ENCODE data around the gene NAA16. TPM values are rescaled to one million over a fixed set of nuclear protein-coding genes. Genes with fewer than 3 reads are reported as not detected.
A peak's percentile ranks its signal among the peaks of the same experiment; 100 is the strongest.

Gene NAA16
- total and polyA plus RNA-seq, 8 donors = 6.0 to 114 (median 22.6) TPM

- intact Hi-C loops (cut with DNase I; ENCODE audit: low total_unique reads) = no loop called here
- Histone ChIP-seq H3K9me3 (no peaks in the 10 kb centered on the region), H3K4me3 (peak overlapping the region; percentile 79 to 92 (median 86)), H3K27ac (peak overlapping the region in 1 of 5 donors; percentile 32), H3K4me1 (peaks cover 10 to 59% (median 40%) of the 10 kb centered on the region in 4 donors), H3K36me3 (no peaks in the 10 kb centered on the region), H3K27me3 (no peaks in the 10 kb centered on the region)
- no peak for DNase-seq
- 22 to 43% (median 35%) methylated on average over 5 of the region's 5 CpGs for WGBS, 5 donors
- TF ChIP-seq POLR2AphosphoS5 (IDR thresholded peaks at IDR 0.05) (no peak), EP300 (IDR thresholded peaks at IDR 0.05) (no peak)
Measured at GRCh38 chr13:41313117-41313516, 2.0 kb downstream of the NAA16 start.

GRCh38 chr13:41313659-41314197, 2.7 kb downstream of the NAA16 start:
- H3K4me3 ChIP-seq = peak overlapping the region in 2 of 4 donors; percentile 91 to 92
- no peaks in the 10 kb centered on the region for H3K9me3 ChIP-seq
- H3K27ac ChIP-seq = peak overlapping the region in 1 of 5 donors; percentile 32
- peaks cover 10 to 65% (median 43%) of the 10 kb centered on the region in 4 donors for H3K4me1 ChIP-seq
- 32 to 66% (median 54%) methylated on average over 6 of the region's 6 CpGs for WGBS, 5 donors
- TF ChIP-seq POLR2A (IDR thresholded peaks at IDR 0.05) (no peak), CTCF (IDR thresholded peaks at IDR 0.05) (no peak), EP300 (IDR thresholded peaks at IDR 0.05) (no peak), POLR2AphosphoS5 (IDR thresholded peaks at IDR 0.05) (no peak)
- no peaks in the 10 kb centered on the region for H3K36me3 ChIP-seq
- no peaks in the 10 kb centered on the region for H3K27me3 ChIP-seq
- intact Hi-C loops (cut with DNase I; ENCODE audit: low total_unique reads) = no loop called here
- DNase-seq = no peak

GRCh38 chr13:41315443-41316047, 4.5 kb downstream of the NAA16 start:
- Histone ChIP-seq H3K36me3 (peaks cover 0 to 3% (median 0%) of the 10 kb centered on the region in 4 donors), H3K9me3 (no peaks in the 10 kb centered on the region), H3K27ac (peak overlapping the region in 1 of 5 donors; percentile 38), H3K4me1 (peaks cover 10 to 70% (median 45%) of the 10 kb centered on the region in 4 donors), H3K27me3 (no peaks in the 10 kb centered on the region), H3K4me3 (no peak overlapping the region)
- WGBS, 5 donors = 83 to 94% (median 92%) methylated on average over 5 of the region's 5 CpGs
- no peak for TF ChIP-seq CTCF (IDR thresholded peaks at IDR 0.05)
- no peak for TF ChIP-seq EP300 (IDR thresholded peaks at IDR 0.05)
- TF ChIP-seq POLR2AphosphoS5 (IDR thresholded peaks at IDR 0.05) = no peak
- TF ChIP-seq POLR2A (IDR thresholded peaks at IDR 0.05) = no peak
- intact Hi-C loops (cut with DNase I; ENCODE audit: low total_unique reads) = no loop called here
- DNase-seq = no peak

- WGBS, 5 donors = 49 to 67% (median 54%) methylated on average over 1 of the region's 1 CpG
- Histone ChIP-seq H3K27ac (peak overlapping the region in 1 of 5 donors; percentile 31), H3K36me3 (peaks cover 0 to 13% (median 9%) of the 10 kb centered on the region in 4 donors), H3K9me3 (no peaks in the 10 kb centered on the region), H3K27me3 (no peaks in the 10 kb centered on the region), H3K4me3 (no peak overlapping the region), H3K4me1 (peaks cover 10 to 74% (median 43%) of the 10 kb centered on the region in 4 donors)
- intact Hi-C loops (cut with DNase I; ENCODE audit: low total_unique reads) = no loop called here
- DNase-seq = no peak
- no peak for TF ChIP-seq CTCF (IDR thresholded peaks at IDR 0.05)
- no peak for TF ChIP-seq POLR2A (IDR thresholded peaks at IDR 0.05)
- no peak for TF ChIP-seq EP300 (IDR thresholded peaks at IDR 0.05)
- TF ChIP-seq POLR2AphosphoS5 (IDR thresholded peaks at IDR 0.05) = no peak
Measured at GRCh38 chr13:41317243-41317642, 6.2 kb downstream of the NAA16 start.

- DNase-seq = no peak
- no peaks in the 10 kb centered on the region for H3K27me3 ChIP-seq
- no peaks in the 10 kb centered on the region for H3K9me3 ChIP-seq
- H3K36me3 ChIP-seq = peaks cover 0 to 62% (median 51%) of the 10 kb centered on the region in 4 donors
- no peak overlapping the region for H3K4me3 ChIP-seq
- WGBS, 5 donors = 48 to 66% (median 59%) methylated on average over 2 of the region's 2 CpGs
- no peak overlapping the region for H3K27ac ChIP-seq
- peaks cover 0 to 25% (median 11%) of the 10 kb centered on the region in 4 donors for H3K4me1 ChIP-seq
- intact Hi-C loops (cut with DNase I; ENCODE audit: low total_unique reads) = no loop called here
- TF ChIP-seq CTCF (IDR thresholded peaks at IDR 0.05) = no peak
- TF ChIP-seq POLR2A (IDR thresholded peaks at IDR 0.05) = no peak
- no peak for TF ChIP-seq POLR2AphosphoS5 (IDR thresholded peaks at IDR 0.05)
- no peak for TF ChIP-seq EP300 (IDR thresholded peaks at IDR 0.05)
Measured at GRCh38 chr13:41325752-41326151, 14.7 kb downstream of the NAA16 start.

Measured in stomach (tissue), 9 donors.